ENCODE results near the gene PRSS56. TPM values are rescaled to one million over a fixed set of nuclear protein-coding genes. Genes with fewer than 3 reads are reported as not detected.

The PRSS56 gene
- polyA plus RNA-seq, 3 donors: not detected

GRCh38 chr2:232541195-232541960 lies 21.2 kb downstream of the PRSS56 start:
- Mint-ChIP-seq H3K9me3 (peaks cover 2 to 5% (median 3%) of the 10 kb centered on the region in 7 donors), H3K4me3 (peak overlapping the region in 1 of 2 donors; percentile 64), H3K27me3 (ENCODE audit: low read depth in 3 of 3) (peaks cover 5 to 16% (median 9%) of the 10 kb centered on the region in 3 donors), H3K27ac (peak overlapping the region in 2 of 7 donors; percentile 66 to 81), H3K4me1 (peaks cover 35% of the 10 kb centered on the region), H3K36me3 (peaks cover 7 to 21% of the 10 kb centered on the region in 2 donors)
- no peak for TF ChIP-seq CTCF (IDR thresholded peaks at IDR 0.05)
- WGBS (ENCODE audit: insufficient coverage): 41% methylated on average over 5 of the region's 19 CpGs
- Histone ChIP-seq H3K4me1 (ENCODE audit: control insufficient read depth in 1 of 2, insufficient read depth in 2 of 2, low read length in 2 of 2) (peaks cover 38 to 51% of the 10 kb centered on the region in 2 donors), H3K27ac (ENCODE audit: low read depth in 1 of 2, low read length in 2 of 2) (no peak overlapping the region), H3K9ac (ENCODE audit: insufficient read depth, low read length, poor library complexity, severe bottlenecking) (no peak overlapping the region), H2AFZ (ENCODE audit: insufficient read depth, low read depth, low read length, poor library complexity, severe bottlenecking) (no peak overlapping the region), H3K4me3 (replicated peaks in 1 of 3; ENCODE audit: low read depth in 2 of 3, low read length in 3 of 3) (no peak overlapping the region), H3K4me2 (replicated peaks; ENCODE audit: extremely low read depth, low read length, poor library complexity, severe bottlenecking) (no peak overlapping the region), H3K9me3 (replicated peaks in 1 of 2; ENCODE audit: control insufficient read depth in 1 of 2, insufficient read depth in 1 of 2, low read length in 2 of 2) (peaks cover 2 to 4% of the 10 kb centered on the region in 2 donors), H4K20me1 (ENCODE audit: insufficient read depth, low read length) (peaks cover 19% of the 10 kb centered on the region), H3K27me3 (ENCODE audit: control insufficient read depth in 2 of 2, insufficient read depth in 2 of 2, low read length in 2 of 2) (no peaks in the 10 kb centered on the region), H3K36me3 (replicated peaks in 1 of 2; ENCODE audit: control insufficient read depth in 1 of 2, insufficient read depth in 2 of 2, low read length in 2 of 2) (no peaks in the 10 kb centered on the region), H3K79me2 (ENCODE audit: insufficient read depth, low read length) (peaks cover 10% of the 10 kb centered on the region)
- intact Hi-C loops (cut with micrococcal nuclease): no loop called here
- DNase-seq: peak; percentile 30 to 36 (median 32)

GRCh38 chr2:232541961-232542714 lies 21.9 kb downstream of the PRSS56 start:
- no peak overlapping the region for H3K4me3 ChIP-seq (replicated peaks in 1 of 3; ENCODE audit: low read depth in 2 of 3, low read length in 3 of 3)
- H3K27me3 ChIP-seq (ENCODE audit: control insufficient read depth in 2 of 2, insufficient read depth in 2 of 2, low read length in 2 of 2): no peaks in the 10 kb centered on the region
- Mint-ChIP-seq H3K36me3 (peaks cover 9 to 25% of the 10 kb centered on the region in 2 donors), H3K4me3 (no peak overlapping the region), H3K4me1 (peaks cover 43% of the 10 kb centered on the region), H3K27me3 (ENCODE audit: low read depth in 3 of 3) (peaks cover 5 to 14% (median 7%) of the 10 kb centered on the region in 3 donors), H3K9me3 (no peaks in the 10 kb centered on the region), H3K27ac (no peak overlapping the region)
- H3K79me2 ChIP-seq (ENCODE audit: insufficient read depth, low read length): peaks cover 18% of the 10 kb centered on the region
- H3K36me3 ChIP-seq (replicated peaks in 1 of 2; ENCODE audit: control insufficient read depth in 1 of 2, insufficient read depth in 2 of 2, low read length in 2 of 2): peaks cover 0 to 5% of the 10 kb centered on the region in 2 donors
- no peaks in the 10 kb centered on the region for H3K9me3 ChIP-seq (replicated peaks in 1 of 2; ENCODE audit: control insufficient read depth in 1 of 2, insufficient read depth in 1 of 2, low read length in 2 of 2)
- 74% methylated on average over 9 of the region's 9 CpGs for WGBS (ENCODE audit: insufficient coverage)
- no peak overlapping the region for H3K9ac ChIP-seq (ENCODE audit: insufficient read depth, low read length, poor library complexity, severe bottlenecking)
- peaks cover 46 to 59% of the 10 kb centered on the region in 2 donors for H3K4me1 ChIP-seq (ENCODE audit: control insufficient read depth in 1 of 2, insufficient read depth in 2 of 2, low read length in 2 of 2)
- H3K27ac ChIP-seq (ENCODE audit: low read depth in 1 of 2, low read length in 2 of 2): no peak overlapping the region
- TF ChIP-seq CTCF (IDR thresholded peaks at IDR 0.05): no peak
- intact Hi-C loops (cut with micrococcal nuclease): no loop called here
- peaks cover 26% of the 10 kb centered on the region for H4K20me1 ChIP-seq (ENCODE audit: insufficient read depth, low read length)
- no peak overlapping the region for H2AFZ ChIP-seq (ENCODE audit: insufficient read depth, low read depth, low read length, poor library complexity, severe bottlenecking)
- DNase-seq: no peak
- H3K4me2 ChIP-seq (replicated peaks; ENCODE audit: extremely low read depth, low read length, poor library complexity, severe bottlenecking): no peak overlapping the region

Measured in CD14-positive monocyte (primary cell).